Stimulated activated CD8-positive, alpha-beta memory T cell treated with anti-CD3 and anti-CD28 coated beads, Interleukin-4, amount 100 ng/mL, for 4 hours (primary cell): ENCODE data around the gene PDIA4.
"Not testable (repeated sequence)": the region's sequence is repeated elsewhere in the genome, so short reads cannot be mapped to it uniquely, and the experiment has no call there.

Source experiments
- DNase-seq, 2 donors: peaks; one replicate each; pipeline ENCODE4 v3.0.0-alpha.2; 2020; ENCODE audit warnings: low read depth in 2 of 2, low spot score in 1 of 2

The PDIA4 gene

DNA sequence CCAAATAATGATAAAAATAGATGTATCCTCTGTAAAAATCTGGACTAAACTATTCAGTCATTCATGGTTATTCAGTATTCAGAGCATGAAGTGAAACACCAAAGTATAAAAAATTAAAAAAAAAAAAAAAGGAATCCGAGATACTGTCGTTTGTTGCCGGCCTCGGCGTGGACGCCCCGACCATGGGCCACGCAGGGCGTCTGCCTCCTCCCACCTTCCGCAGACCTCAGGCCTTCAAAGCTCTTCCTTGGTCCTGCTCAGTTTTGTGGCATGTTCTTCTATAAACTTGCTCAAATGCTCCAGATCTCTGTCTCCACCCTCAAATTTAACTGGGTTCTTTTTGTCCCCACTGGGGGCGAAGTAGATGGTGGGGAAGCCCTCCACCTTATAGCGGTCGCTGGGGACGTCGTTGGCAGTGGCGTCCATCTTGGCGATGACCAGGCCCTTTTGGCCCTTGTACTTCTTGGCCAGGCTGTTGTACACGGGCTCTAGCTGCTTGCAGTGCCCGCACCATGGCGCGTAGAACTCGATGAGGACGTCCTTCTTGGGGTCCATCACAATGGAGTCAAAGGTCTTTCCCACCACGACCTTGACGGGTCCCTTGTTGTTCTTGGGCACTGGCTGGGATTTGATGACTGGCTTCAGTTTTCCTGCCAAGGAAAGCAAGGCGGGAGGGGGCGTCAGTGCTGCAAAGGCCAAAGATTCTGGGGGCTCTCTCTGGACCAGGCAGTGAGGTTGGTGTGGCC, 24.6 kb downstream of the PDIA4 start:
- no peak for DNase-seq

DNA sequence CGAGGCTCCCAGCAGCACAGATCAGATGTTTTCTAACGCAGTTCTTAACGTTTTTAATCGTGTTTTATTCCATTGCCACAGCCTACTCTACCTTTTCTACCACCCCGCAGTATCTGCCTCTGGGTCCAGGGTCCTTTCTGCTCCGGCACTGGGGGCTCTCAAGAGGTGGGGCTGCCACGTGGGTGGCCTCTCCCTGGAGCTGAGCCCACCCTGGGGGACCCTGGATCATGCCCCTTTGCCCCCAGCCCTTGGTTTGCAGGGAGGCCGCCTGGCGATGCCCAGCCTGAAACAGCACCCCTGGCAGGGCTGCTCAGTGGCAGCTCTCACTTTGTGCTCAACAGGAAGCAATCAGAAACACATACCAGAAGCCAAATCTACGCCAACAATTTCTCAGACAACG, 25.3 kb downstream of the PDIA4 start:
- no peak for DNase-seq

DNA sequence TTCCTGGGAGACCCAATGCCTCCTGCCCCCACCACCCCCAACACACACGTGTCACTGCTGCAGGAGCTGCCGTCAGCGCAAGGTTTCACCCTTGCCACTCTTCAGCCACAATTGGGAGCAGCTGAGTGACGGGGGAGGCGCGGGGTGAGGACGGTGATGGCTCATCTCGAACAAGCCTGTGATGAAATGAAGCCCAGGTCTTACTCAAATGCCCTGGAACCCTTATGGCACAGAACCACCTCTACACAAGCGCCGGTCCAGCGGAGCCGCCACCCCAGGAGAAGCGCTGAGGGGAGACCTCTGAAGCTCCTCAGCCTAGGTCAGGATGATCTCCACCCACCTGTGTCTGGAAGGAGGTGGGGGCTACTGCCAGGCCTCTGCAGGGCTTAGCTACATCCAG, 25.7 kb downstream of the PDIA4 start:
- DNase-seq: no peak

DNA sequence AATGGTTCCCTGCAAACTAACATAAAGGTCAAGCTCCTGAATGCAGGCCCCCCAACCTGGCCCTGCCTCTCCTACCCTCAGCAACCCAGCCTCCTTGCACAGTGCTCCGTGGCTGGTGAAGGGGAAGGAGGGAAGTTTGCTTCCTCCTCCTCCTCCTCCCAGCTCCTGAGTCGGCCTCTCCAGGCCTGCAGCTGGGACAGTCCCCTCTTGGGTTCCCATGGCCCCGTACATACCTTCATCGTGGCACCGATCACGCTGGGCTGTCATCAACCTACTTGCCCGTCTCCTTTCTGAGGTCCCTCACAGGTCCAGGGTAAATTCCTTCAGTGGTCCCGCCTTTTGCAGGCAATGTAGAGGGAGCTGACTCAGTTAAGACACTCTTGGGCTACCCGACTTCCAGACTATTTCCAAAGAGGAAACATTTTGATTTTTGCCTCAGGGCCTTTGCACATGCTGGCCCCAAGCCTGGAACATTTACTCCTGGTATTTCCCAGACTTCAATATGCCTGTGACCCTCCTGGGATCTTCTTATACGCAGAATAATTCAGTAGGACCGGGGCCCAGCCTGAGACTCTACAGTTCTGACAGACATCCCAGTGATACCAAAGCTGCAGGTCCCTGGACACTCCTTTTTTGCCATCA, 26.8 kb downstream of the PDIA4 start:
- DNase-seq: no peak

DNA sequence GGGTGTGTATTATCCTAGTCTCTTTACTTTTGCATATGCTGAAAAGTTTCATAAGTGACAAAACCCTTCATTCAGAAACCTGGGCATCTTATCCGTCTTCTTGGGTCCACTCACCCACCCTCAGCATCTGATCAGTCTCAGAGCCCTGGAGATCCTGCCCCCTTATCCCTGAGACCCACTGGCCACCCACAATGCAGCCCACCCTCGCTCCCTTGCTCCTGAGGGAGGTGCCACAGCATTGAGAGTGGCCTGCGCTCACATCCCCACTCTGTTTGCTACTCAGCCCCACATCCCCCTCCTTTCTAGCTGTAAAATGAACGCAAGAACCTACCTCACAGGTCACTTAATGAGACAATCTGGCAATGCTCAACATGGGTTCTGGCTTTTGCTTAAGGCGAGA, 27.3 kb downstream of the PDIA4 start:
- no peak for DNase-seq

DNA sequence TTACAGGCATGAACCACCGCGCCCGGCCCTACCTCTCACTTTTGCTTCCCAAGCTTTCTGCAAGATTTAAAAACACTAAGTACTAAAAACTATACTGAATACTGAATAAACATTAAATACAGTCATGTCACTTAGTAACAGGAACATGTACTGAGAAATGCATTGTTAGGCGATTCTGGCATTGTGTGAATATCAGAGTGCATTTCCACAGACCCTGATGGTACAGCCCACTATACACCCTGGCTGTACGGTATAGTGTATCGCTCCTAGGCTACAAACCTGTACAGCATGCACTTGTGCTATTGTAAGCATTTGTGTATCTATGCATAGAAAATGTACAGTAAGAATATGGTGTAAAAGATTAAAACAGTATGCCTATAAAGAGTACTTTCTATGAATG, 29.1 kb downstream of the PDIA4 start:
- no peak for DNase-seq

DNA sequence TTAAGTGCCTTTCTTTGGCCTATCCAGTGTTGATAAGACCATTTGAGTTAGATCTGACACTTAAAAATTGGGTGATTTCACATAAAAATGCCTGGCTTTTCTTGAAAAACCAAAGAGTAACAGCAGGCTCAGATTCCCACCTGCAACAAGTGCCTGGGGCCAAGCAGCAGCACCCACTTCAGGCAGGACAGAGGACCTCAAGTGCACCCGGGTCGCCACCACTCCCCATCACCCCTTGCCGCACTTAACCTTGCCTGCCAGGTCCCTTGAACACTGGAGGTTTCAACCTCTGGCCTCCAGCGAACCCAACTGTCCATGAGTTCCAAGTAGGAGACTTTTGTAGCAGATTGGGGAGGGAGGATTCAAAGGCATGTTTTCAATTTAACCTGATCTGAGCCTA, 30.8 kb downstream of the PDIA4 start:
- no peak for DNase-seq

DNA sequence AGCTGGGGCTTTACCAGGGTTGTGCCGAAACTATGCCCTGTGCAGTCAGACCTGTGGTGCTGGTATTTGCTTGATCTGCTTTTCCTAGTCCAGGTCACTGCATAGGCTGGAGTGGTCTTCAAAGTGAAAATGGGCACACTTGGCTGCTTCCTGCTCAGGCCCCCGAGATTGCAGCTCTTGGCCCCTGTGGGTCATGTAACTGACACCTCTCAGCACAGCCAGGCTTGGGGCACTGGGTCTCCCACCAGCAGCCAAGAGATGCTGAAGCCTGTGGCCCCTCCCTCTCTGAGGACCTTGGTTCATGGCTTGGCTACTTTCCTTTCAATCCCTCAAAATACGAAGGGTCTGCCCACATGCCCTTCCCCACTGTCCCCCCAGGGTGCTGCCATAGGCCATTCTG, 33.7 kb downstream of the PDIA4 start:
- no peak for DNase-seq

DNA sequence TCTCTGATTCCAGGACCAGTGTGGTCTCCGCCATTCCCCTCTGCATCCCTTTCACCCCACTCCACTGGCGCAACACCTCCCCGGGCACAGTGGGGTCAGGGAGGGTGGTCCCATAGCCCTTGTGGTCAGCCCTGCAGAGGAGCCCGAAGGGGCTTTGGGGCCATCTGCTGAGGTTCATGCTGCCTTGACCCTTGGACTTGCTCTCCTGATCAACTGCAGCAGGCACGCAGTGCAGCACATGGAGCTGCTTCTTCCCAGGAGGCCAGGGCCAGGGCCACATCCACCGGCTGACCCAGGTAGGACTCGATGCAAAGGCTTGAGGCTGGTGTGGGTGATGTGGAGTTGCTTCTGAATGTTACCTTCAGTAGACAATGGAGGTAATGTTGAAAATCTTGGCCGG, 35.1 kb downstream of the PDIA4 start:
- no peak for DNase-seq

DNA sequence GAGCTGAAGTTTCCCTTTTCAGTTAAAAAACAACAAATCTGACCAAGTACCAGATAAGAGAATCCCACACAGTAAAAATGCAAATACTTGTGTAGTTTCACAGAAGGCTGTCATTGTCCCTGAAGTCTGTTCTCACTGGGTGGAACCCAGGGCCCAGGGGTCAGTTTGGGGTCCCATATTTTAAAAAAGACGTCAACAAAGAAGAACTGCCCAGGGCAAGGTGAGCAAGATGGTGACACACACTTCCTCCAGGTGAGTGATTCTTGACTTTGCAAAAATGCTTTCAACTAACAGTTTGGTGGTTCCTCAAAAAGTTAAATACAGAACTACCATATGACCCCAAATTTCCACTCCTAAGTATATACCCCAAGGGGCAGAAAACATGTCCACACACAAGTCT, 36.8 kb downstream of the PDIA4 start:
- no peak for DNase-seq

DNA sequence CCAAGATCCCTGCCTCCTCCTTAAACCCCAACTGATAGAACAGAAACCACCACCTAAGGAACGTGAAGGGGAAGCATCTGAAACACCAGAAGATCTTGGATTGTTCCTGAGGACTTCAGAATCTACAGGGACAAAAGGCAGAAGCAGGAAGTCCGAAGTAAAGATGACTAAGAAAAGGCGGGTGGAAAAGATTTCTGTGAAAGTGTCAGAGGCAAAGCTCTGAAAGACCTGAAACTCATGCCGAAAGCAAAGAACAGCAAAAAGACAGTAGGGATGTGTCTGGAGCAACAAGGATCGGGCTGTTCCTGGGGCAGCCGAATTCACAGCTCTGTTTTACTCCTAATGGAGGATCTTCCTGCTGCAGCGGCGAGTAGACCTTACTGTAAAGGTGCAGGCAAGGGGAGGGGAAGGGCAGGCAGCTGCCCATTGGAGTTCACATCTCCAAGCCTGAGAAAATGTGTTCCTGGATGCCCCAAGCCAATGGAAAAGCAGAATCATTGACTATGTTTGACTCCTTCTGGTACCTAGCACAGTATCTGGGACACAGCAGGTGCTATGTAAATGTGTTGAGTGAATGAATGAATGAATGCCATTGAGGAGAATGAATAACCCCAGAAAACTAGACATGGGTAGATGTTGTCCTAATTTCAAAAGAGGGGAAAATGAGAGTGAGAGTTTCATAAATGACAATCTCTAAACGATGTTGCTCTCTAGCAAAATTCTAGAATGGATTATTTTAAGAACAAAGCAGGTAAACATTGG, 40.4 kb downstream of the PDIA4 start:
- DNase-seq: no peak

DNA sequence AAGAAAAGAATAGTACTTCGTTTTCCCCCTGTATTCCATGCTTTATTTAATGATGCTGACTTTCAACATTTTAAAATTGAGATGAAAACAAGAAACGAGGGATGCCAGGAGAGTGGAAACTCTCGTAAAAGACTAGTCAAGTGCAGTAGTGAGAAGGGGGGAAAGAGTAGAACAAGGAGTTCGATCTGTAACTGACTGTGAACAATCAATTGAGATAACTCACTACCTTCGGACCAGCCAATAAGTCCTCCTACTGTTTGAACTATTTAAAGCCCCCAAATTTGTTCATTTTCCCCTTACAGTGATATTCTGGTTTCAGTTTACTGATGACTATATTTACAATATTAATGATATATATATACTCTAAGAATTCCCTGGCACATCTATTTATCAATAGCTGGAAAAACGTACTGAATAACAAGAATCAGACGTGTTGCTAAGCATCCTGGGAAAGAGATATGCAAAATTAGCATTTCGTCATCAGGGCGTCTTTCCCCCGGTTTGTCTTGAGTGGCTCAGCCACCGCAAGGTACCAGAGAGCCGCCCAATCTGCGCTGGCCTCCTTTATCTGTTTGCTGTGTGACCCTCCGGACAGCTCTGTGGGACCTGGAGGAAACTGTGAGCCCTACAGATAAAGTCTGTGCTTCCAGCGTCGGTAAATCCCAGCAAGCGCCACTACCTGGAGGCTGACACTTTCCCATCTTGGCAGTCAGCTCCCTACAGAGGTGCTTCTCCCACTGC, 41.1 kb downstream of the PDIA4 start:
- peak; percentile 55 to 56 for DNase-seq

DNA sequence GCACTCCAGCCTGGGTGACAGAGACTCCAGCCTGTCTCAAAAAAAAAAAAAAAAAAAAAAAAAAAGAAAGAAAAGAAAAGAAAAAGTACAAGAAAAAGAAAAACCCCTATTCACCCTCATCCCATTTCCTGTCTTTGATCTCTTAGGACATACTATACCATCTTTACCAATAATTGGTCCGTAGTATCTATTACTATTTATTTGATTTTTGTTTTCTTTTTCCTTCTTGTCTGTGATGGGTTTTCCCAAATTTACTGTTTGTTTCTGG, 41.6 kb downstream of the PDIA4 start:
- no peak for DNase-seq

DNA sequence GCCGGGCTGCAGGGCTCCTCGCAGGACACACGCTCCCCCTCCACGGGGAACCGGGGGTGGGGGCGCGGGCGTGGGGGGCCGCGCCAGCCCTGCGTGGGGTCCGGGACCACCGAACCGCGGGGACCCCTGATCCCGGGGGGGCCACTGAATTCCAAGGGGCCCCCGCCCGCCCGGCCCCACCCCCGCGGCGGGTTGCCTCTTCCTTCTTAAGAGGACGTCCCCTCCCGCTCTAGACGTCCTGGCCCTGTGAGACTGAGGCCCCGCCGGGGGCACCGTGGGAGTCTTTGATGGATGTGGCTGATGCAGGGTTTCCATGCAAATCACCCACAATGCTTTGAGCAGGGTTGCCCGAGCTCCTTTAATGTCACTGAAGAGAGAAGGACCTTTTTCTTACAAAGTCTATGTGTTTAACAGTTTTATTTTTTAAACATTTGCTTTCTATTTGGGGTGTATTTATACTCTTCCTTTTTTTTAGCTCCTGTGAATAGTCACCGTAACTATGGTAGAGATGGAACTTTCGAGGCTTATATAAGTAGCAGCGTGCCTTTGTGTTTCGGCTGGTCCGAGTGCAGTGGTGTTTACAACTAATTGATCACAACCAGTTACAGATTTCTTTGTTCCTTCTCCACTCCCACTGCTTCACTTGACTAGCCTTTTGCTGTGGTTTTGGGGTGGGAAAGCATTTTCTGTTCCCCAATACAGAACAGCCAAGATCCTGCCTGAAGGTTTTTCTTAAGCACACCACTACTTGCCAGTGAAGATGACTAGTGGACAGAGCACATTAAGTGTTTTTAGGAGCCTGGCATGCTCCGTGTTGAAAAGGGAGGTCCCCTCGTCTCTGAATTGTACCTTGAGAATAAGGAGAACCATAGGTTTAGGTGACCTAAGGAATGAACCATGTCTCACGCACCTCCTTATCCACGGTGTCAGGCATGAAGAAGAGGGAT, 44.8 kb downstream of the PDIA4 start:
- peak; percentile 55 to 79 for DNase-seq

DNA sequence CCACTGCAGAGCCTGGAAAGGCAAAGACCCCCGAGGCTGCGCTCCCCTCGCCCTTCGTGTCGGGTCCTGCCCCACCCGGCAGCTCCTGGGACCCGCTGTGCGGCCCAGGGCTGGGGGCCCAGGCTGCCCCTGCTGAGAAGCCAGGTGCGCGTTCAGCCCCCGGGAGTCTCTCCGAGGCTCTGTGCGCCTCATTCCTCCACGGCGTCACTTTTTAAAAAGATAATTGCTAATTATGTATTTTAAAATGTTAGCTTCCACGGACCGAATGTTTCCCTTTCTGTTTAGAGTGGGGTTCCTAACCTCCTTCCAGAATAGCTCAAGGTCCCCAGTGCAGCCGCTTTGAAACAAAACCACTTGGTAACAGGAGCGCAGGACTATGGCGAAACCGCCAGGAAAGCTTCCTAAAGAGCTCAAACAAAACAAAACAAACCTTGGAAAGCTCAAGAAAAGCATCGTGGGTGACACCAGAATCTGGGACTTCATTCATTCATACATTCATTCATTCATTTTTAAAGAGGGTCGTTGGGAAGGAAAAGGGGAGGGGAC, 45.6 kb downstream of the PDIA4 start:
- DNase-seq: no peak

DNA sequence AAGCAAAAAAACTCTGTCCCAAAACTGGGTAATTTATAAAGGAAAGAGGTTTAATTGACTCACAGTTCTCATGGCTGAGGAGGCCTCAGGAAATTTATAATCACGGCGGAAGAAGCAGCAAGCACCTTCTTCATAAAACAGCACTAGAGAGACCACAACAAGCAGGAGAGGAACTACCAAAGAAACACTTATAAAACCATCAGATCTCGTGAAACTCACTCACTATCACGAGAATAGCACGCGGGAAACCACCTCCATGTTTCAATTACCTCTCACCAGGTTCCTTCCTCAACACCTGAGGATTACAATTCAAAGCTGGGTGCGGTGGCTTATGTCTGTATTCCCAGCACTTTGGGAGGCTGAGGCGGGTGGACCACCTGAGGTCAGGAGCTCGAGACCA, 48.5 kb downstream of the PDIA4 start:
- no peak for DNase-seq

DNA sequence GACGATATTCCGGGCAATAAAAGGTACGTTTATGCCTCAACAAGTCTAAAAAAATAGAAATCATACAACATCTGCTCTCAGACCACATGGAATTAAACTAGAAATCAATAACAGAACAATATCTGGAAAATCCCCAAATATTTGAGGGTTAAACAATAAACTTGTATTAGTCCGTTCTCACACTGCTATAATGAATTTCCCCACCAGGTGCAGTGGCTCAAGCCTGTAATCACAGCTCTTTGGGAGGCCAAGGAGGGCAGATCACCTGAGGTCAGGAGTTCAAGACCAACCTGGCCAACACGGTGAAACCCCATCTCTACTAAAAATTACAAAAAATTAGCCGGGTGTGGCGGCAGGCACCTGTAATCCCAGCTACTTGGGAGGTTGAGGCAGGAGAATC, 49.2 kb downstream of the PDIA4 start:
- DNase-seq: not testable (repeated sequence)

DNA sequence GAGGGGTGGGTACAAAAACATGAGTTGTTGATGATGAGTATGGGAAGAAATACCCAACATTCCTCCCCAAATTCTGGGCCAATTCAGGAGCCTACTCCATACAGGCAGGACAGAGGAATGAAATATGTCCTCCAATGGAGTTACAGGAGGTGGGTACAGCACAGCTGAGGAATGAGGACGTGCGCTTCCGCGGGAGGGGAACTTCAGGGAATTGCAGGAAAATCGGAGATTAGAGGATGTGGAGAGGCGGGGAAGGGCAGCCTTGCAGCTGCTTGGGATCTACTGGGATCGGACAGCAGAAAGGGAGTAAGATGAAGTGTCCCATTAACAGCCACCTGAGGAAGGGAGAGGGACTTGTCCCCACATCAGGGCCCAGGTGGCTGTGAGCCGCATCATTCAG, 50.2 kb downstream of the PDIA4 start:
- DNase-seq: no peak

DNA sequence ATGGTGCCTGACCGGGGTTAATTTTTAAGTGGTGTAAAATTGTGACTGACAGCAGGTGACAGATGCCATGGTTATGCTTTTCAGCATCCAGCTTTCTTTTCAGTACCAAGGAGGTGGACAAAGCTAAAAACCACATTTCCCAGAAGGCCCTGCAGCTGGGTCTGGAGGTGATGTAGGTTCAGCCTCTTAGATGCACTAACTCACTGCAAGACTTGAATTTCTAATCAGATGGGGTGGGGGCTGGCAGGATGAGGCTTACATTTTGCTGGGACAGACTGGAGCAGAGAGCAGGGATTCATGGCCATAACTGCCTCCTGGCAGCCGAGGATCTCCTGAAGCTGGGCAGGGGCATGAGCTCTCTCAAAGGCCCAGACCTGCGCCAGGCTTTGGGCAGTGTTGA, 52.4 kb downstream of the PDIA4 start:
- DNase-seq: no peak

DNA sequence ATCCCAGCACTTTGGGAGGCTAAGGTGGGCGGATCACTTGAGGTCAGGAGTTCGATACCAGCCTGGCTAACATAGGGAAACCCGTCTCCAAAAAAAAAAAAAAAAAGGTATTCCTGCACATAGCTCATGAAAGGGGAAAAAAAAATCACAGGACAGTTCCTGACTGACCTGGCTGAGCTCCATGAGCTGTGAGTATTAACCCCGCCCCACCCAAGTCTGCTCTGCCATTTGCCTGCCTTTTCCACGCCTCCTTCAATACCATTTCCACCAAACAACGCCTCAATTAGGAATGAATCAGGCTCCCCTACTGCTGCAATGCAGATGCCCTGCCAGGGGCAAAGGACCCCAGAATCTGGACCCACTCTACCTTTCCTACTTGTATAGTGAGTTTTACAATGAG, 55.0 kb downstream of the PDIA4 start:
- no peak for DNase-seq

DNA sequence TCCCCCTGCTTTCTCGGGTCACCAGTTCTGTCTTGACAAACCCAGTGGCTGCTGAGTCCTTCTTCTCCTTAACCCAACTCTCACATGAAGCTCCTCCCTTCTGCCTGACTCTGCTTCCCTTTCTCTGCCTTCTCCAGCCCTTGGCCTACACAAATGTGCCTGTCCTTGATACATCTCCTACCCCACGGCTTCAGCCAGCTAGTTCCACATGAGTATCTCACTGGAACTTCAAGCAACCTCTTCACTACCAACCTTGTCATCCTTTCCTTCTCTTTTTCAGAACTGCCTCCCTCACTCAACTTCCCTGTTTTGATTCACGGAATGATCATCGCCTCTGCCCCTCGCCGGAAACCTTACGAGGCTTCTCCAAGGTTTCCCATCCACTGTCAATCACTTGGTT, 55.9 kb downstream of the PDIA4 start:
- DNase-seq: no peak
